Inferior parietal cortex (tissue), 1 donor: Measurements from ENCODE around the gene TMEM132C.

Source experiments
- DNase-seq: peaks from one replicate; pipeline ENCODE4 v3.0.0-alpha.2; 2016; ENCODE audit errors: extremely low spot score

TMEM132C gene

DNA sequence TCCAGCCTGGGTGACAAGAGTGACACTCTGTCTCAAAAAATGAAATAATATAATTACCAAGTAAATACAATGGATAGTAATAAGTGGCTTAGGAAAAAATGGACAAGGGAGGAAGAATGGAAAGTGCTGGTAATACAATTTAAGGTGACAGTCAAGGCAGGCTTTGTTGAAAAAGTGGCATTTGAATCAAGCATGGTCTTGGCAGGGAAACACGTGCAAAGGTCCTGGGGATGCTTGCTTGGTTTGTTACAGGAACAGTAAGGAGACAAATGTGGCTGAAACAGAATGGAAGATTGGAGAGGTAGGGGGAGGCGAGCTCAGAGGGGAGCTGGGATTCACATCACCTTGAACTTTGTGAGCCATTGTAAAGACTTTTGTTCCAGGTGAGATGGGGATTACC lies 153.2 kb downstream of the TMEM132C start:
- DNase-seq = no peak

- no peak for DNase-seq
Measured at GRCh38 chr12:128421375-128421774, 154.4 kb downstream of the TMEM132C start.

- no peak for DNase-seq
Measured at GRCh38 chr12:128423205-128423604, 156.2 kb downstream of the TMEM132C start.

- DNase-seq = no peak
Measured at GRCh38 chr12:128424931-128425431, 158.0 kb downstream of the TMEM132C start.

GRCh38 chr12:128425666-128426331 lies 158.8 kb downstream of the TMEM132C start:
- DNase-seq = no peak

DNA sequence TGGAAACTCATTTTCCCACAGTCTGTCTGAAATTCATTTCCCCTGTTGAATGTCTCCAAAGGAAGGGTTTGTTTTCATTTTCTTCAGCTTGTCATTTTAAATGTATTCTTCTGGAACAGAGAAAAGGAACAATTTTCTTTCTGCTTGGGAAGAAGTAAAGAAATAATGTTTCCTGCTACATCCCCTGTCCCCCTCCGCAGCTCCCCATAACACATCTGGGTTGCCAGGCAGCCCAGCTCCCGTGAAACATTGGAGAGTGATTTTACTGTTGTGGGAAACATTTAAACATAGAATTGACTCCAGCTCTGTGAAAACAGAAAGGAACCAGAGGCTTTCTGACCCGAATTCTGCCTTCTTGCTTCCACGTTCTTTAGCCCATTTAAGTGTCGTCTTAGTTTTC lies 159.5 kb downstream of the TMEM132C start:
- no peak for DNase-seq

GRCh38 chr12:128439796-128440195 lies 172.8 kb downstream of the TMEM132C start:
- DNase-seq = no peak

DNA sequence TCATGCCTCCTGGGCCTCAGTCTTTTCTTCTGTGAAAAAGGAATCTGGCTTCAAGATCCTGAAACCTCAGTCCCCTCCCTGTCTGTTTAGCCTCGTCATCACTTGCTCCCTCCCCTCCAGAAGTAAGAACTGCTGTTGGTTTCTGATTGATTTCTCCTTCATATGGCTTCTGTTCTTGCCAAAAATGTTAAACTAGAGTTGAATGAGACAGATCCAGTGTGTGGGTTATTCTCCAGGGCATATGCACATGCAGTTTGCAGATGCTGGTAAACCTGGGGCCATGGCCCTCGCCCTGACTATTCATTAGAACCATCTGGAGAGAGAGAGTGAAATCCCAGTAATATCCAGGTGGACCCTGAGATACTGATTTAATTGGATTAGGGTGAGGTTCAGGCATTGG lies 175.1 kb downstream of the TMEM132C start:
- no peak for DNase-seq

DNA sequence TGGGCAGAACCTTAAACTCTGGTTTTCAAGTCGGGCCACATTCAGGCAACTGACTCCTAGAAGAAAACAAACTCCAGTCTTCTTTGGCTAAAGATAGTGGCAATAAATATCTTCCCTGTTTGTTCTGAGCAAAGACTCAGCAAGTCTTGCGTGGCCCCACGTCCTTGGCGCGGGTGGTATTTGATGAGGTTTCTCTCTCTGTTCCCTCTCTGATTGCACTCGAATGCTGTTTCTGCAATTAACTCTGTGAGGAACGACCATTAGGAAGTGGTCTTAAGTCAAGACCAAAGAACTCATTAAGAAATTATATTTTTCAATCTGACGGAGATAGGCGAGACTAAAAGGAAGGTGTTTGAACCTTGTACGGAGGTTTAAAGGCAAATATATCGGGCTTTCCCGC lies 177.6 kb downstream of the TMEM132C start:
- no peak for DNase-seq

DNA sequence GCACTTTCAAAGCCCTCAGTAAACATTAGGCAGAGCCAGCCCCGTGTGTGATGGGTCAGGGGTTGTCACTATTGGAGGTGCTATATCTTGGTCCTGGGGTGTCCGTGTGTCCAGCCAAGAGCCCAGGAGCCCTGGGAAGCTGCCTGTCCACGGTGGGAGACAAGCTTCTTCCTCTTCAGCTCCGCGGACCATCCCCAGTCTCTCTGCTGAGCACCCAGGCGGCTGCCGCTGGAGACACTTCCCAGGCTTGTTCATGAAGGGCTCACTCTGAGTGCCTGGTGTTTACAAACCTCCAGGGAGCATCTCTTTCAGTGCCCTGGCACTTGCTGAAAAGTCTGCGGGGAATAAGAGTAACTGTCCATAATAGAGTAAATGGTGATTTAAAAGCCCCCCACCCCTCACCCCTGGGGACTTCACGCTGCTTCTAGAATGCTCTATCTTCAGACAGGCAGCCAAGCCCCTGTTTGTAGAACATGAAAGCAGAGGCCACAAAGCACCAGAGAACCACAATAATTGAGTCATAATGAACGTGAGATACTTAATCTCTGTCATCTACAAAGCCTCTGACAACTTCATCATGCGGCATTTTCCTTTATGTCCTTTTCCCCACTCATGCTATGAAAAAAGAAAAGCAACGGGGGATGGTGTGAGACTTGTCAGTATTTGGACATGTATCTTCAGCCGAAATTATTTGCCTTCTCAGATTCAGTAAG lies 178.6 kb downstream of the TMEM132C start:
- no peak for DNase-seq

GRCh38 chr12:128449146-128449894 lies 182.3 kb downstream of the TMEM132C start:
- DNase-seq = no peak

DNA sequence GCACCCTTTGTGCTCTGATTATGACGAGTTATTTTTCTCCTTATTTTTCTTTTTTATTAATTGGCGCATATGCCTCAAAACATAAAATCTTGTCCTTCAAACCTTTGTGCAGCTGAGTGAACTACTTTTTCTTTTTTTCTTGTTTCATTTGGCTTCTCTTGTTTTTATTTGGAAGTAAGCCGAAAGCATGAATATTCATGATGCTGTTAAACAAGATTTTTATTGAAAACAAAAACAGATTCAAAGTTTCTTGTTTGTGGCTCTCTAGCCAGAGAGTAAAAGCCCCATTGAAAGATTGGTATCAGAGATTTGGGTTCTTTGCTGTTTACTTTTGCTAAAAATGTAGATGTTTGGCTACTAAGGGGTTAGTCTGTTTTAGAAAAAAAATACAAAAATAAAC lies 183.8 kb downstream of the TMEM132C start:
- peak; percentile 30 for DNase-seq

GRCh38 chr12:128455851-128456250 lies 188.9 kb downstream of the TMEM132C start:
- DNase-seq = no peak

DNA sequence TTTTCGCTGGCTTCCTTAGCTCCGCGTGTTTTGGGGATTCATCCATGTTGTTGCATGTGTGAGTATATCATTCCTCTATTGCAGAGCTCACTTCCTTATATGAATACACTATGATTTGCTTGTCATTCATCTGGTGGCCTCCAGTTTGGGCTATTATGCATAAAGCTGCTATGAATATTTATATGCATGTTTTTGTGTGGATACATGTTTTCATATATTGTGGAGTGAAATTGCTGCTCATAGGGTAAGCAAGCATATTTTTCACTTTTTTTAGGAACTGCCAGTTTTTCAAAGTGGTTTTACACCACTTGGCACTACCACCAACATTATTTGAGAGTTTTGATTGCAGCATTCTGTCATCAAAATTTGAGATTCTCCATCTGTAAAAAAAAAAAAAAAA lies 190.0 kb downstream of the TMEM132C start:
- no peak for DNase-seq

GRCh38 chr12:128458301-128458974 lies 191.5 kb downstream of the TMEM132C start:
- no peak for DNase-seq

GRCh38 chr12:128459067-128459466 lies 192.1 kb downstream of the TMEM132C start:
- DNase-seq = no peak

- DNase-seq = no peak
Measured at GRCh38 chr12:128463881-128464280, 196.9 kb downstream of the TMEM132C start.

DNA sequence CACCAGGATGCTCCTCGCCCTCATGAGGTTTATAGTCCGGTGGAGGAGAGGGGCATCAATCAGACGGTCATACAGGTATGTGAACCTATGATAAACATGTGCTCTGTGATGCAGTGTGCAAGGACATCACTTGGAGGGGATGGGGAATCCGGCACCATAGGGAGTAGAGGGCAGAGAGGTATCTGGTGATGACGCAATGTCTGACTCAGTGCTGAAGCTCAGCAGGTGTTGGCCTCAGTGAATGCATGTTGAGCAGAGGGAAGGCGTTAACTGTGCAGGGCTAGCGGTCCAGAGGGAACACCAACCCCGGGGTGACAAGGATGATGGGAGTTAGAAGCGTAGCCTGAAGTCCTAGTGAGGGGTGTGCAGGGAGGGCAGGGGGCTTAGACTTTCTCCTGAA lies 200.9 kb downstream of the TMEM132C start:
- DNase-seq = no peak

DNA sequence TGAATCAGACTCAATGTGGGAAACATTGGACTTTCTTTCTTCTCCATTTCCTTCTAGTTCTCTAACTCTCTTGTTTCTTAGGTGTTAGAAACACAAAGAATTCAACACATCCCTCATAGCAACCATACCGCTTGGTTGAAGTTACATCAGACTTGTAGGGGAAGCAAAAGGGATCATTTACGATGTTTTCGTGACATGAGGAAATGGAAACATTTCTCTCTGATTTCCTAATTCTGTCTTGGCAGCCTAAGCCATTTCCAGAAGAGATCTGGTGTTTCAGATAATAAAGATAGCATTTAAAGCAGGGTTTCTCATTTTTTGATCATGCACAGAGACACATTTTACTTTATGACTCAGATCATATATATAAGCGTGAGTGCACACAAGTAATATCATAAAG lies 202.0 kb downstream of the TMEM132C start:
- no peak for DNase-seq

DNA sequence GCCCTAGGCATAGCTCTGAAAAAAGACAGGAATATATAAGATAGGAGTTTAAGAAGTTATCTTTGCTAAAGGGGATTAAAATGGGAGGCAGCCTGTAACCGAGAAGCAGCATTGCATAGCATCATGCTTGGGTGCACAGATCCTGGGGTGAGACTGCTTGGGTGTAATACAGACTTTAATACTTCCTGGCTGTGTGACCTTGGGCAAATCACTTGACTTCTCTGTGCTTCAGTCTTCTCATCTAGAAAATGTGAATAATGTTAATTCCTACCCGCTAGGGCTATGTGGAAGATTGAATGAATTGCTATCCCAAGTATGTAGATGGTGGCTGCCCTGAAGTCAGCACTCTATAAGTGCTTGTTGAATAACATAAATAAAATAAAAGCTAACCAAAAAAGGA lies 204.5 kb downstream of the TMEM132C start:
- no peak for DNase-seq

DNA sequence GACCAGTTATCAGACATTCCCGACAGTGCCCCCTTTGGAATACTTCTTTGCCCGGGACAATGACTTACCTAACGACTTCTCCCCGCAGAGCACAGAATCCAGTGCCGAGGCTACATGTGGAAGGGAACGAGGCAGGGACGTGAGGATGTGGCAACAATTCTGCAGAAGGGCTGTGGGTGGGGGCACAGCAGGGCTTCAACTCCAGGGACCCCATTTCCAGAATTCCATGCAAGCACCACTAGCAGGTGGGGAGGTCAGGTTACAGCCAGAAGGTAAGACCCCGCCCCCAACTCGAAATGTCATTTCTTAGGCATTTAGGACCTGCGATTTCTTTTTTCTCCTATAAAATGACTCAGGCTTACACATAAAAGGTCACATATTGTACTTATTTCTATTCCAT lies 207.9 kb downstream of the TMEM132C start:
- no peak for DNase-seq

DNA sequence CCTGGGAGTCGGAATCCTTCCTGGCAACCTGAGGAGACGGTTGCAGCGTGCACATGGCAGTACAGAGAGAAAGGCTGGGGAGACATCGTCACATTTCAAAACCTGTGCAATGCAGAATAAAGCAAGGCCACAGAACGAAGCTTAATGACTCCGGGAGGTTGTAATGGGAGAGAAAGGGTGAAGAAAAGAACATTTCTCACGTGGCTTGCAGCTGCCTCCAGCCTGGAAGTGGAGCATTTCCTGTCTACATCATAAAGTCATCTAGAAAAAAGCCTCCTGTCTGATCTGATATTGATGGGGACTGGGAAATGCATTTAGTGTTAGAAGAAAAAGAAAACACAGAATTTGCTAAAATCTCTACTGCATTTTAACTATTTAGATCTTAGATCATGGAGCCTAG lies 209.3 kb downstream of the TMEM132C start:
- DNase-seq = no peak
